ENCODE measurements around the gene PCK1.

DNA sequence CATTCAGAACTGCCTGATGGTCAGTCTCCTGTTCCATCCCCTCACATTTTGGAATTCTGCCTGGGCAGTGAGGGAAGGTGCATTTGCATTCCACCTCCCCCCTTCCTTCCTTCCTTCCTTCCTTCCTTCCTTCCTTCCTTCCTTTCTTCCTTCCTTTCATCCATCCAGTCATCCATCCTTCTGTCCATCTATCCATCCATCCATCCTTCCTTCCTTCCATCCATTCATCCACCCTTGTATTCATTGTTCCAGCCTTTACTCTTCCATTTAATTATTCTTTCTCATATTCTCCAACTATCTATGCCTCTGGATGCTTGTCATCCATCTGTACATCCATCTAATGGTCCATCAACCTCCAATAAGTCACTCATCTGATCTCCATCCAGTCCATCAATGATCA is 14.0 kb downstream of the PCK1 start:
- no peak for TF ChIP-seq ZNF416 (CRISPR knock-in tag; IDR thresholded peaks at IDR 0.05)
- TF ChIP-seq, protein P1, sequence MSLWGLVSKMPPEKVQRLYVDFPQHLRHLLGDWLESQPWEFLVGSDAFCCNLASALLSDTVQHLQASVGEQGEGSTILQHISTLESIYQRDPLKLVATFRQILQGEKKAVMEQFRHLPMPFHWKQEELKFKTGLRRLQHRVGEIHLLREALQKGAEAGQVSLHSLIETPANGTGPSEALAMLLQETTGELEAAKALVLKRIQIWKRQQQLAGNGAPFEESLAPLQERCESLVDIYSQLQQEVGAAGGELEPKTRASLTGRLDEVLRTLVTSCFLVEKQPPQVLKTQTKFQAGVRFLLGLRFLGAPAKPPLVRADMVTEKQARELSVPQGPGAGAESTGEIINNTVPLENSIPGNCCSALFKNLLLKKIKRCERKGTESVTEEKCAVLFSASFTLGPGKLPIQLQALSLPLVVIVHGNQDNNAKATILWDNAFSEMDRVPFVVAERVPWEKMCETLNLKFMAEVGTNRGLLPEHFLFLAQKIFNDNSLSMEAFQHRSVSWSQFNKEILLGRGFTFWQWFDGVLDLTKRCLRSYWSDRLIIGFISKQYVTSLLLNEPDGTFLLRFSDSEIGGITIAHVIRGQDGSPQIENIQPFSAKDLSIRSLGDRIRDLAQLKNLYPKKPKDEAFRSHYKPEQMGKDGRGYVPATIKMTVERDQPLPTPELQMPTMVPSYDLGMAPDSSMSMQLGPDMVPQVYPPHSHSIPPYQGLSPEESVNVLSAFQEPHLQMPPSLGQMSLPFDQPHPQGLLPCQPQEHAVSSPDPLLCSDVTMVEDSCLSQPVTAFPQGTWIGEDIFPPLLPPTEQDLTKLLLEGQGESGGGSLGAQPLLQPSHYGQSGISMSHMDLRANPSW (CRISPR knock-in tag; conservative IDR thresholded peaks at IDR 0.05; ENCODE audit: low read depth), result no peak
- TF ChIP-seq FOXK1 (CRISPR knock-in tag; IDR thresholded peaks at IDR 0.05), result no peak
- TF ChIP-seq CTCF (IDR thresholded peaks at IDR 0.05), result no peak
- no peak for TF ChIP-seq ZNF121 (CRISPR knock-in tag; IDR thresholded peaks at IDR 0.05)
- TF ChIP-seq, protein P2, sequence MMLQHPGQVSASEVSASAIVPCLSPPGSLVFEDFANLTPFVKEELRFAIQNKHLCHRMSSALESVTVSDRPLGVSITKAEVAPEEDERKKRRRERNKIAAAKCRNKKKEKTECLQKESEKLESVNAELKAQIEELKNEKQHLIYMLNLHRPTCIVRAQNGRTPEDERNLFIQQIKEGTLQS (CRISPR knock-in tag; conservative IDR thresholded peaks at IDR 0.05), result no peak
- no peak for TF ChIP-seq NR2C2 (CRISPR knock-in tag; IDR thresholded peaks at IDR 0.05)
- TF ChIP-seq, protein P3, sequence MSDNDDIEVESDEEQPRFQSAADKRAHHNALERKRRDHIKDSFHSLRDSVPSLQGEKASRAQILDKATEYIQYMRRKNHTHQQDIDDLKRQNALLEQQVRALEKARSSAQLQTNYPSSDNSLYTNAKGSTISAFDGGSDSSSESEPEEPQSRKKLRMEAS (CRISPR knock-in tag; IDR thresholded peaks at IDR 0.05), result no peak
- TF ChIP-seq SOX15 (CRISPR knock-in tag; IDR thresholded peaks at IDR 0.05), result no peak
- no peak for TF ChIP-seq ZNF232 (CRISPR knock-in tag; IDR thresholded peaks at IDR 0.05)
- no peak for TF ChIP-seq TEAD4 (CRISPR knock-in tag; IDR thresholded peaks at IDR 0.05)
- TF ChIP-seq ESRRA (CRISPR knock-in tag; IDR thresholded peaks at IDR 0.05; ENCODE audit: borderline replicate concordance), result no peak

All from WTC11 (cell line).